Fibroblast of lung (primary cell): Measurements from ENCODE around the gene SCN1A. TPM values are rescaled to one million over a fixed set of nuclear protein-coding genes. Genes with fewer than 3 reads are reported as not detected.
"Not testable (repeated sequence)": the region's sequence is repeated elsewhere in the genome, so short reads cannot be mapped to it uniquely, and the experiment has no call there.

Experiments
- DNase-seq, 2 donors: peaks; one replicate each; pipeline versions ENCODE4 v3.0.0 to v3.0.0-alpha.2; 2010; ENCODE audit warnings: low read depth in 2 of 2
- H2AFZ ChIP-seq: 2 replicates; pipeline ENCODE4 v1.5.1; 2012; ENCODE audit warnings: low read length, control low read depth, inconsistent platforms
- H3K27ac ChIP-seq: 2 replicates; pipeline ENCODE4 v1.5.1; 2011; ENCODE audit warnings: low read length, control low read depth; ENCODE audit not compliant: insufficient read depth
- H3K27me3 ChIP-seq: 2 replicates; pipeline ENCODE4 v1.5.1; 2011; ENCODE audit warnings: mild to moderate bottlenecking, low read length; ENCODE audit not compliant: control insufficient read depth, insufficient read depth
- H3K36me3 ChIP-seq: 2 replicates; pipeline ENCODE4 v1.5.1; 2011; ENCODE audit warnings: low read length; ENCODE audit not compliant: control insufficient read depth, insufficient read depth
- H3K4me1 ChIP-seq: 2 replicates; pipeline ENCODE4 v1.5.1; 2011; ENCODE audit warnings: low read length; ENCODE audit not compliant: control insufficient read depth, insufficient read depth; ENCODE audit errors: extremely low read depth
- H3K4me2 ChIP-seq: 2 replicates; pipeline ENCODE4 v1.5.1; 2011; ENCODE audit warnings: low read length, control low read depth; ENCODE audit not compliant: insufficient read depth; ENCODE audit errors: extremely low read depth
- H3K4me3 ChIP-seq, 4 experiments: fragments of 200-600 bp in 1 of 4; sonication (generic) in 1 of 4; replicated peaks in 1 of 4; 2 replicates each; pipeline ENCODE4 v1.5.1; 2011 to 2016; ENCODE audit warnings: low read length in 4 of 4, low read depth in 3 of 4, mild to moderate bottlenecking in 3 of 4, control low read depth in 2 of 4, inconsistent platforms in 1 of 4, mixed read lengths in 1 of 4; ENCODE audit not compliant: insufficient read depth in 1 of 4; ENCODE audit errors: control extremely low read depth in 1 of 4
- H3K79me2 ChIP-seq: 2 replicates; pipeline ENCODE4 v1.5.1; 2012; ENCODE audit warnings: mild to moderate bottlenecking, low read length, inconsistent platforms; ENCODE audit not compliant: control insufficient read depth, insufficient read depth
- H3K9ac ChIP-seq: 2 replicates; pipeline ENCODE4 v1.5.1; 2011; ENCODE audit warnings: mild to moderate bottlenecking, low read length, control low read depth; ENCODE audit not compliant: insufficient read depth
- H3K9me3 ChIP-seq: 2 replicates; pipeline ENCODE4 v1.5.1; 2012; ENCODE audit warnings: low read depth, low read length; ENCODE audit not compliant: control insufficient read depth, insufficient read depth
- H4K20me1 ChIP-seq: 2 replicates; pipeline ENCODE4 v1.5.1; 2011; ENCODE audit warnings: low read length; ENCODE audit not compliant: control insufficient read depth, insufficient read depth; ENCODE audit errors: extremely low read depth
- EZH2 ChIP-seq: IDR thresholded peaks from 2 replicates; pipeline ENCODE4 v1.5.1; 2012; ENCODE audit warnings: low read length, control low read depth, mild to moderate bottlenecking; ENCODE audit errors: missing control alignments
- polyA plus RNA-seq, 2 donors: library from polyadenylated mRNA; depleted of rRNA in 1 of 2; stranded (reverse) in 1 of 2; unstranded in 1 of 2; fragments of >200 nt; gene quantifications; 2 replicates each; pipeline ENCODE4 v1.2.1, GENCODE V29; 2011 to 2012; ENCODE audit warnings: missing spikeins in 1 of 2
- total RNA-seq: library from RNA; depleted of rRNA; stranded (reverse); fragments of >200 nt; gene quantifications from 2 replicates; pipeline ENCODE4 v1.2.1, GENCODE V29; 2014
- TF ChIP-seq, protein P1 (sequence below), 2 donors: IDR thresholded peaks in 1 of 2; conservative IDR thresholded peaks in 1 of 2; 1 replicate in 1 of 2; 2 replicates in 1 of 2; pipeline ENCODE4 v1.5.1; 2011 to 2012; ENCODE audit warnings: low read length in 2 of 2, control low read depth in 1 of 2, inconsistent platforms in 1 of 2, low read depth in 1 of 2, mild to moderate bottlenecking in 1 of 2

The SCN1A gene
- total and polyA plus RNA-seq, 2 donors (not counting 1 experiment from before 2014, with no cell fraction given): 0.05 to 0.50 TPM

DNA sequence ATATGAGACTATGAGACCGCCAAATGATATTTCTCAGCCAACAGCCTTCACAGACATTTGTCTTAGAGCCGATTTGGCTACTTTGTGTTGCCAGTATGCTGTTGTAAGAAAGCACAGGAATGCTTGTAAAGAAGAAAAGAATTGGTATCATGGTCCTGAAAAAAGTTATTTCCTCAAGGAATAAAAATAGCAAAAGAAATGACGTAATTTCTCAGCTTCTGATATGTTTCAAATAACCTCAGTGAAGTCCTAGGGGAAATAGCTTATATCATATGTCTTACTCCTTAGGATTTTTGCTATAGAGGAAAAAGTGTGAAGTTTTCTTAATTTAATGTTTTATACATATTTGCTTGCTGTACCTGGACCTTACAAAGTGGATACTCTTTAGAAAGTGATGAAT is 23.0 kb downstream of the SCN1A start:
- Histone ChIP-seq H3K4me2 (no peak overlapping the region), H2AFZ (no peak overlapping the region), H3K9ac (no peak overlapping the region), H3K4me3 (no peak overlapping the region), H3K9me3 (no peaks in the 10 kb centered on the region), H3K79me2 (no peaks in the 10 kb centered on the region), H3K36me3 (no peaks in the 10 kb centered on the region), H3K4me1 (no peaks in the 10 kb centered on the region), H3K27me3 (no peaks in the 10 kb centered on the region), H4K20me1 (no peaks in the 10 kb centered on the region), H3K27ac (no peak overlapping the region)
- no peak for TF ChIP-seq EZH2
- TF ChIP-seq, protein P1, sequence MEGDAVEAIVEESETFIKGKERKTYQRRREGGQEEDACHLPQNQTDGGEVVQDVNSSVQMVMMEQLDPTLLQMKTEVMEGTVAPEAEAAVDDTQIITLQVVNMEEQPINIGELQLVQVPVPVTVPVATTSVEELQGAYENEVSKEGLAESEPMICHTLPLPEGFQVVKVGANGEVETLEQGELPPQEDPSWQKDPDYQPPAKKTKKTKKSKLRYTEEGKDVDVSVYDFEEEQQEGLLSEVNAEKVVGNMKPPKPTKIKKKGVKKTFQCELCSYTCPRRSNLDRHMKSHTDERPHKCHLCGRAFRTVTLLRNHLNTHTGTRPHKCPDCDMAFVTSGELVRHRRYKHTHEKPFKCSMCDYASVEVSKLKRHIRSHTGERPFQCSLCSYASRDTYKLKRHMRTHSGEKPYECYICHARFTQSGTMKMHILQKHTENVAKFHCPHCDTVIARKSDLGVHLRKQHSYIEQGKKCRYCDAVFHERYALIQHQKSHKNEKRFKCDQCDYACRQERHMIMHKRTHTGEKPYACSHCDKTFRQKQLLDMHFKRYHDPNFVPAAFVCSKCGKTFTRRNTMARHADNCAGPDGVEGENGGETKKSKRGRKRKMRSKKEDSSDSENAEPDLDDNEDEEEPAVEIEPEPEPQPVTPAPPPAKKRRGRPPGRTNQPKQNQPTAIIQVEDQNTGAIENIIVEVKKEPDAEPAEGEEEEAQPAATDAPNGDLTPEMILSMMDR (conservative IDR thresholded peaks at IDR 0.05 in 1 of 2, IDR thresholded peaks at IDR 0.05 in 1 of 2; ENCODE audit: low read depth in 1 of 2, low read length in 2 of 2): no peak
- DNase-seq: no peak

DNA sequence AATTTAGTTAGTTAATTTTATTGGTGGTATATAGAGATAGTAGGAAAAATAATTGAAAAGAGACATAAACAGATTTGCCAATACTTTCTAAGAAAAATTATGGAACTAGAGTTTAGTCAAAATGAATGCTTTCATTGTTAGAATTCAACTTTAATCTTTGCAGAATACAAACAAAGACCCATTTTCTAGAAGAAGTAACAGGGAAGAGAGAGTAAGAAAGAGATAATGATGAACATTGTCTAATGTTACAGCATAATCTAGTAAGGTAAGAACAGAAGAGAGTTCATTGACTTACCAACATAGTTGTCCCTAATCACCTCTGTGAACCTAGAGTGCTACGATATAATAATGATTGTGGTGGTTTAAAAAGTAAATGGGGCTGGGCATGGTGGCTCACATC is 23.7 kb downstream of the SCN1A start:
- Histone ChIP-seq H3K4me3 (no peak overlapping the region), H3K36me3 (no peaks in the 10 kb centered on the region), H2AFZ (no peak overlapping the region), H4K20me1 (no peaks in the 10 kb centered on the region), H3K27me3 (no peaks in the 10 kb centered on the region), H3K79me2 (no peaks in the 10 kb centered on the region), H3K4me1 (no peaks in the 10 kb centered on the region), H3K9ac (no peak overlapping the region), H3K4me2 (no peak overlapping the region), H3K27ac (no peak overlapping the region), H3K9me3 (no peaks in the 10 kb centered on the region)
- no peak for DNase-seq
- TF ChIP-seq, protein P1 (conservative IDR thresholded peaks at IDR 0.05 in 1 of 2, IDR thresholded peaks at IDR 0.05 in 1 of 2; ENCODE audit: low read depth in 1 of 2, low read length in 2 of 2): no peak
- TF ChIP-seq EZH2: no peak

DNA sequence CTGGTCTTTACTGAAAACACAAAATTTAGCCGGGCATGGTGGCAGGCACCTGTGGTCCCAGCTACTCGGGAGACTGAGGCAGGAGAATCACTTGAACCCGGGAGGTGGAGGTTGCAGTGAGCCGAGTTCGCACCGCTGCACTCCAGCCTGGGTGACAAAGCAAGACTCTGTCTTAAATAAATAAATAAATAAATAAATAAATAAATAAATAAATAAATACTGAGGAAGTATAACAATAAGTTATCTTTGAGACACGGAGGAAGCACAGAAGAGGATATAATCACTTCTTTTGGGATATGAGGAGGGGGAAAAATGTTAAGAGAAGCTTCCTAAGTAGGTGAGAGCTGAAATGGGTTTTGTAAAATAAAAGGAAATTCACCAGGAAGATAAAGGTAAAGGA is 24.5 kb downstream of the SCN1A start:
- H3K9me3 ChIP-seq, DNase-seq, H3K27me3 ChIP-seq: not testable (repeated sequence)

More for the DNA sequence above, 24.5 kb downstream of the SCN1A start:
- not testable (repeated sequence) for H3K4me1 ChIP-seq, H4K20me1 ChIP-seq, H3K4me2 ChIP-seq, H3K27ac ChIP-seq, H3K9ac ChIP-seq, H3K4me3 ChIP-seq, H3K79me2 ChIP-seq, H2AFZ ChIP-seq, H3K36me3 ChIP-seq
